ENCODE results near the gene SLC25A3.

DNA sequence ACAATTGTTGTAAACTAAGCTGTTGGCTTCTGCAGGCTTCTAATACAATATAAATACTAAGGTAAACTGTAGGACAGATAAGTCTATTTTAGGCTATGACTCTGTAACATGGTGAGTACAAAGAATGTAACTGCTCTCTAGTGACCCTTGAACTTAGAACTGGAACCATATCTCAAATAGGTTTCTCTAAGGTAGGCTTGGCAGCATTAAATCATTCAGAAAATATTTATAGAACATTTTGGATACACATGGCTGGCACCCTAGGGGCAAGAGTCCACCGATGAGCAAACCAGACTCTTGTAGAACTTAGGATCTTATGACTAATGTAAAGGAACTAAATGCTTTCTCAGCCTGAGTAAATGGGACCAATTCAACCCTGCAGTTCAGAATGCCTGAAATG lies 19.4 kb upstream of the SLC25A3 start:
- no peak for TF ChIP-seq POLR2A (IDR thresholded peaks at IDR 0.05)
- TF ChIP-seq, protein P1, sequence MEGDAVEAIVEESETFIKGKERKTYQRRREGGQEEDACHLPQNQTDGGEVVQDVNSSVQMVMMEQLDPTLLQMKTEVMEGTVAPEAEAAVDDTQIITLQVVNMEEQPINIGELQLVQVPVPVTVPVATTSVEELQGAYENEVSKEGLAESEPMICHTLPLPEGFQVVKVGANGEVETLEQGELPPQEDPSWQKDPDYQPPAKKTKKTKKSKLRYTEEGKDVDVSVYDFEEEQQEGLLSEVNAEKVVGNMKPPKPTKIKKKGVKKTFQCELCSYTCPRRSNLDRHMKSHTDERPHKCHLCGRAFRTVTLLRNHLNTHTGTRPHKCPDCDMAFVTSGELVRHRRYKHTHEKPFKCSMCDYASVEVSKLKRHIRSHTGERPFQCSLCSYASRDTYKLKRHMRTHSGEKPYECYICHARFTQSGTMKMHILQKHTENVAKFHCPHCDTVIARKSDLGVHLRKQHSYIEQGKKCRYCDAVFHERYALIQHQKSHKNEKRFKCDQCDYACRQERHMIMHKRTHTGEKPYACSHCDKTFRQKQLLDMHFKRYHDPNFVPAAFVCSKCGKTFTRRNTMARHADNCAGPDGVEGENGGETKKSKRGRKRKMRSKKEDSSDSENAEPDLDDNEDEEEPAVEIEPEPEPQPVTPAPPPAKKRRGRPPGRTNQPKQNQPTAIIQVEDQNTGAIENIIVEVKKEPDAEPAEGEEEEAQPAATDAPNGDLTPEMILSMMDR (IDR thresholded peaks at IDR 0.05) = no peak
- TF ChIP-seq EP300 (IDR thresholded peaks at IDR 0.05) = no peak

All from tibial nerve (tissue), 4 donors.